Measurements from ENCODE around the gene BAMBI. TPM values are rescaled to one million over a fixed set of nuclear protein-coding genes. Genes with fewer than 3 reads are reported as not detected.

BAMBI gene
- total and polyA plus RNA-seq, 3 experiments from 2014 or later = 0.56 to 1.7 (median 1.4) TPM

DNA sequence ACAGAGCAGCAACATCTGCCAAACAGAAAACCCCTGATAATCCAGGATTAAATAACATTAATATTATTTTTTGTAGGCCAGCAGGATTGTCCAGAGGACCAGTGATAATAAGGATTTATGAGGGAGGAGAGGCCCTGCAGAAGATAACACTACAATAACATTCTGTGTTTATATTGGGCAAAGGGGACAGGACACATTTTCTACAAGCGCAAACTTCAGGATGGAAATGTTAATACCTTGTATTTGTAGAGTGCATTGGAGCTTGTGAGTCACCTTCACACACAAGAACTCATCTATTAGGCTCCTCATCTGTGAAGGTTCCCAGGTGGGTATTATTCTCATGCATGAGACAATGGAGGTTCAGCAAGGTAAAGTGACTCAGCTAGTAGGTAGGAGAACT, 51.0 kb downstream of the BAMBI start:
- peaks cover 0 to 7% (median 0%) of the 10 kb centered on the region in 3 donors for H3K4me1 Mint-ChIP-seq
- no peaks in the 10 kb centered on the region for H3K27me3 ChIP-seq (ENCODE audit: insufficient read depth, low read length, poor library complexity, severe bottlenecking)
- no peaks in the 10 kb centered on the region for H3K36me3 Mint-ChIP-seq
- ChIA-PET POLR2A (no interaction called here), CTCF (no interaction called here)
- H3K9me3 ChIP-seq (ENCODE audit: low read length) = no peaks in the 10 kb centered on the region
- no peaks in the 10 kb centered on the region for H3K4me1 ChIP-seq (ENCODE audit: insufficient read depth, low read length)
- H3K9me3 Mint-ChIP-seq = peaks cover 0 to 8% (median 1%) of the 10 kb centered on the region in 5 donors
- peaks cover 16 to 52% of the 10 kb centered on the region in 2 donors for H3K27me3 Mint-ChIP-seq
- H3K27ac ChIP-seq (ENCODE audit: low read depth, low read length) = no peak overlapping the region
- no peaks in the 10 kb centered on the region for H3K36me3 ChIP-seq (ENCODE audit: insufficient read depth, low read length)
- peak overlapping the region in 1 of 7 donors; percentile 41 for H3K4me3 Mint-ChIP-seq
- no peak for DNase-seq
- H3K27ac Mint-ChIP-seq = no peak overlapping the region
- H3K4me3 ChIP-seq (ENCODE audit: low read length) = no peak overlapping the region

DNA sequence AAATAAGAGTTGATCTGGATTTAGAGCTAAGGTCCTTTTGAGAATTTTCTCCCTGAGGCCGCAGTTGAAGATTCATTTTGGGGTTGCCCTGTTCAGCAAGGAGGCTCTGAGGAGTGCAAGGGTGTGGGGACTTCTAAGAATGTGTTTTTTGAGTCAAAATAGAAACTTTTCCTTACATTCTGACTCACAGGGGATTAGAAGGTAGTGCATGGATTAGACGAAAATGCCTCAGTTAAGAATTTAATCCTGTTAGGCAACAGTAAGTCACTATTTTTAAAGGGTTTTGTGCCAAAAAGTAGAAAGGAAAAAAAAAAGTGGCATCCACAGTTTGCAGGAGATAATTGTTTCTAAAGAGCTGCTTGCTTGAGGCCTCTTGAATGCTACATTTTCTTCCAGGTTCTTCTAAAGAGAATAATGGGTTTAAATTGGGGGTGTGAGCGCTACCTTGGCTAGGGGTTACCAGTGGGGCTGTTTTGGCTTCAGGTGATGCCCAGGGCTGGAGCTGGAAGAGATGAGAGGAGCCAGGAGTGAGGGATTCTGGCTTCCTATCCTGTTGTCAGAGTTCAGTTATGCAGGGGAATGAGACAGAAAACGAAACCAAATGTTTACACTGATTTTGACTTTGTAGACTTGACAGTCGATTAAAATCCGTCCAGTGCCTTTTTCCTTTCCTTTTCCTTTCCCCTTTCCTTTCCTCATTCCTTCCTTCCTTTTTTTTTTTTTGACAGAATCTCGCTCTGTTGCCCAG, 52.9 kb downstream of the BAMBI start:
- Histone ChIP-seq H3K9me3 (ENCODE audit: low read length) (no peaks in the 10 kb centered on the region), H3K27ac (ENCODE audit: low read depth, low read length) (no peak overlapping the region), H3K36me3 (ENCODE audit: insufficient read depth, low read length) (no peaks in the 10 kb centered on the region), H3K4me1 (ENCODE audit: insufficient read depth, low read length) (no peaks in the 10 kb centered on the region), H3K4me3 (ENCODE audit: low read length) (no peak overlapping the region), H3K27me3 (ENCODE audit: insufficient read depth, low read length, poor library complexity, severe bottlenecking) (no peaks in the 10 kb centered on the region)
- CTCF ChIA-PET = no interaction called here
- H3K4me1 Mint-ChIP-seq = peaks cover 0 to 7% (median 0%) of the 10 kb centered on the region in 3 donors
- no peaks in the 10 kb centered on the region for H3K36me3 Mint-ChIP-seq
- H3K4me3 Mint-ChIP-seq = peak overlapping the region in 1 of 7 donors; percentile 7
- no peak for DNase-seq
- H3K9me3 Mint-ChIP-seq = peaks cover 0 to 13% (median 5%) of the 10 kb centered on the region in 5 donors
- no peak overlapping the region for H3K27ac Mint-ChIP-seq
- peaks cover 15 to 42% of the 10 kb centered on the region in 2 donors for H3K27me3 Mint-ChIP-seq
- POLR2A ChIA-PET = no interaction called here

DNA sequence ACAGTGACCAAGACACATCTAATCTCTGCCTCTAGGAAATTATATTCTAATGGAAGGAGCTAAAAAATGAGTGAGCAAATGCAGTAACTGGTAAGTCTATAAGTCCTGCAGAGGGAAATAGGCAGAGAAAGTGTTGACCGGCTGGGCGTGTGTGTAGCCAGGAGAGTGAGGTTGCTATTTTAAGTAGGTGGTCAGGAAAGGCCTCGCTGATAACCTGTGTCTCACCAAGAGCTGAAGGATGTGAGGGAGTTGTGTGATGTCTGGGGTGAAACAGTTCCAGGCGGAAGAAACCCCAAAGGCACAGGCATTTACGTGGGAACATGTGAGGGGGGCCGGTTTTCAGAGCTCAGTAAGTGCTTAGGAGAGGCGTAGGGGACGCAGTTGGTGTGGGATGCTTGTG, 54.8 kb downstream of the BAMBI start:
- no peaks in the 10 kb centered on the region for H3K36me3 ChIP-seq (ENCODE audit: insufficient read depth, low read length)
- no peak overlapping the region for H3K27ac Mint-ChIP-seq
- H3K4me1 Mint-ChIP-seq = peaks cover 0 to 7% (median 0%) of the 10 kb centered on the region in 3 donors
- H3K4me1 ChIP-seq (ENCODE audit: insufficient read depth, low read length) = no peaks in the 10 kb centered on the region
- H3K27me3 ChIP-seq (ENCODE audit: insufficient read depth, low read length, poor library complexity, severe bottlenecking) = no peaks in the 10 kb centered on the region
- no peaks in the 10 kb centered on the region for H3K36me3 Mint-ChIP-seq
- no peak overlapping the region for H3K4me3 Mint-ChIP-seq
- H3K9me3 Mint-ChIP-seq = peaks cover 0 to 13% (median 5%) of the 10 kb centered on the region in 5 donors
- no peak for DNase-seq
- H3K4me3 ChIP-seq (ENCODE audit: low read length) = no peak overlapping the region
- POLR2A ChIA-PET = no interaction called here
- H3K27ac ChIP-seq (ENCODE audit: low read depth, low read length) = no peak overlapping the region
- H3K27me3 Mint-ChIP-seq = peaks cover 14 to 32% of the 10 kb centered on the region in 2 donors
- no peaks in the 10 kb centered on the region for H3K9me3 ChIP-seq (ENCODE audit: low read length)
- CTCF ChIA-PET = no interaction called here

Other genes with a start within 250 kb of the BAMBI start
- gene WAC, start 144.4 kb upstream of the BAMBI start, total RNA-seq = 100 to 1,000 TPM; 134 to 142 TPM
- 119 TPM for gene WAC, start 144.4 kb upstream of the BAMBI start, polyA plus RNA-seq